Kidney epithelial cell (primary cell): ENCODE data around the gene VSX1. TPM values are rescaled to one million over a fixed set of nuclear protein-coding genes. Genes with fewer than 3 reads are reported as not detected.

Experiments used
- DNase-seq: peaks from one replicate; pipeline ENCODE4 v3.0.0-alpha.2; 2010; ENCODE audit warnings: low read depth
- H3K27me3 ChIP-seq: 2 replicates; pipeline ENCODE4 v1.6.0; 2011; ENCODE audit warnings: low read length; ENCODE audit not compliant: control insufficient read depth, insufficient read depth
- H3K36me3 ChIP-seq: 2 replicates; pipeline ENCODE4 v1.5.1; 2011; ENCODE audit warnings: low read length; ENCODE audit not compliant: control insufficient read depth, insufficient read depth
- H3K4me3 ChIP-seq: 2 replicates; pipeline ENCODE4 v1.5.1; 2011; ENCODE audit warnings: low read depth, mild to moderate bottlenecking, control low read depth, low read length
- CTCF ChIP-seq: IDR thresholded peaks from 2 replicates; pipeline ENCODE4 v1.5.1; 2011; ENCODE audit warnings: mild to moderate bottlenecking, moderate library complexity, low read length, control low read depth, inconsistent platforms; ENCODE audit not compliant: insufficient read depth, poor library complexity, severe bottlenecking
- total RNA-seq: library from RNA; depleted of rRNA; stranded (reverse); fragments of >200 nt; gene quantifications from 2 replicates; pipeline ENCODE4 v1.2.3, GENCODE V29; 2015

VSX1 gene
- total RNA-seq, 1 donor from 2014 or later, result not detected

- H3K4me3 ChIP-seq, result no peak overlapping the region
- no peak for DNase-seq
- no peaks in the 10 kb centered on the region for H3K36me3 ChIP-seq
- no peaks in the 10 kb centered on the region for H3K27me3 ChIP-seq
- TF ChIP-seq CTCF, result no peak
Measured at GRCh38 chr20:25047766-25048165, 34.2 kb downstream of the VSX1 start.

- Histone ChIP-seq H3K36me3 (no peaks in the 10 kb centered on the region), H3K4me3 (no peak overlapping the region), H3K27me3 (no peaks in the 10 kb centered on the region)
- no peak for DNase-seq
- TF ChIP-seq CTCF, result no peak
Measured at GRCh38 chr20:25046736-25047666, 34.9 kb downstream of the VSX1 start.

- Histone ChIP-seq H3K36me3 (no peaks in the 10 kb centered on the region), H3K27me3 (no peaks in the 10 kb centered on the region), H3K4me3 (no peak overlapping the region)
- no peak for DNase-seq
- no peak for TF ChIP-seq CTCF
Measured at GRCh38 chr20:25046181-25046641, 35.7 kb downstream of the VSX1 start.

- Histone ChIP-seq H3K4me3 (no peak overlapping the region), H3K36me3 (no peaks in the 10 kb centered on the region), H3K27me3 (no peaks in the 10 kb centered on the region)
- no peak for TF ChIP-seq CTCF
- no peak for DNase-seq
Measured at GRCh38 chr20:25045343-25045712, 36.6 kb downstream of the VSX1 start.

- no peaks in the 10 kb centered on the region for H3K27me3 ChIP-seq
- DNase-seq, result no peak
- H3K4me3 ChIP-seq, result no peak overlapping the region
Measured at GRCh38 chr20:25044660-25045342, 37.1 kb downstream of the VSX1 start.

More at GRCh38 chr20:25044660-25045342, 37.1 kb downstream of the VSX1 start:
- TF ChIP-seq CTCF, result no peak
- no peaks in the 10 kb centered on the region for H3K36me3 ChIP-seq
